Testis (tissue), 2 donors: ENCODE measurements around the gene FAM136A.

Experiments used
- CTCF ChIP-seq, 3 experiments: fragments of 450-650 bp in 2 of 3; fragments of 200-600 bp in 1 of 3; sonication (generic) in 1 of 3; IDR thresholded peaks; one replicate each; pipeline ENCODE4 v1.5.1; 2016 to 2019; ENCODE audit warnings: antibody characterized with exemption in 3 of 3, mild to moderate bottlenecking in 2 of 3, moderate library complexity in 1 of 3
- POLR2A ChIP-seq: fragments of 450-650 bp; IDR thresholded peaks from one replicate; pipeline ENCODE4 v1.6.1; 2017; ENCODE audit warnings: antibody characterized with exemption, mild to moderate bottlenecking, moderate library complexity

GRCh38 chr2:70347831-70348230, 46.0 kb upstream of the FAM136A start:
- no peak for TF ChIP-seq CTCF (IDR thresholded peaks at IDR 0.05)
- TF ChIP-seq POLR2A: no peak
